Measurements from ENCODE around the gene CYLD. TPM values are rescaled to one million over a fixed set of nuclear protein-coding genes. Genes with fewer than 3 reads are reported as not detected.

The CYLD gene
- total RNA-seq, 2 experiments from 2014 or later = 7.4 to 14.9 TPM

DNA sequence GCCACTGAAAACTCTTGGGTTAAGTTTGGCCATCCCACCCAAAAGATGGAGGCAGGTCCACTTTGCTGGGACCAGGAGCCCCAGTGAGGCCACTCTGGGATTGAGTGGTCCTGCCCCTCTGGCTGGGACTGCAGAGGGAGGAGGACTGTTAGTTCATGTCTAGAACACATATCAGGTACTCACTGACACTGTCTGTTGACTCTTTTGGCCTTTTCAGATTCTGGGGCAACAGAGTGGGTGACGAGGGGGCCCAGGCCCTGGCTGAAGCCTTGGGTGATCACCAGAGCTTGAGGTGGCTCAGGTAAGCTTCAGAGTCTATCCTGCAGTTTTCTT is 19.5 kb upstream of the CYLD start:
- H3K27ac ChIP-seq (ENCODE audit: low read depth, low read length, poor library complexity, severe bottlenecking) = no peak overlapping the region
- intact Hi-C loops (cut with micrococcal nuclease; ENCODE audit: unreplicated experiment) = no loop called here

DNA sequence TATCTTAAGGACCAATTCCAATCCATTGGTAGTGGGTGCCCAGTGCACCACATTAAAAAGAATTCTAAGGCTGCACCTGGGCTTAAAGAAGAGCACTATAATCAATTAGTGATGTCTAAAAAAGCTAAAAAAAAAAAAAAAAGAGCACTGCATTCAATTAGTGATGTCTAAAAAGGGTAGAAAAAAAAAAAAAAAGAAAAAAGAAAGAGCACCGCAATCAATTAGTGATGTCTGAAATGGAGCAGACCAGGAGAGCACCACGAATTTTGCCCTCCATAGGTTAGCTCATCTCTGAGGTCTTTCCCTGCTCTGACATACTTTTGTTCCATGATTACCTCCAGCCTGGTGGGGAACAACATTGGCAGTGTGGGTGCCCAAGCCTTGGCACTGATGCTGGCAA is 18.9 kb upstream of the CYLD start:
- intact Hi-C loops (cut with micrococcal nuclease; ENCODE audit: unreplicated experiment) = no loop called here
- H3K4me2 ChIP-seq (ENCODE audit: low read length) = no peak overlapping the region
- no peak overlapping the region for H3K4me3 ChIP-seq (ENCODE audit: low read depth, low read length, poor library complexity, severe bottlenecking)
- no peaks in the 10 kb centered on the region for H3K79me2 ChIP-seq (ENCODE audit: insufficient read depth, low read depth, low read length)
- no peak overlapping the region for H2AFZ ChIP-seq (ENCODE audit: low read length)
- no peak for DNase-seq (ENCODE audit: low spot score)
- H3K4me1 ChIP-seq (ENCODE audit: insufficient read depth, low read length, poor library complexity, severe bottlenecking) = no peaks in the 10 kb centered on the region
- TF ChIP-seq EZH2phosphoT487 (IDR thresholded peaks at IDR 0.05; ENCODE audit: borderline replicate concordance, low read depth, low read length) = no peak
- TF ChIP-seq, protein P1, sequence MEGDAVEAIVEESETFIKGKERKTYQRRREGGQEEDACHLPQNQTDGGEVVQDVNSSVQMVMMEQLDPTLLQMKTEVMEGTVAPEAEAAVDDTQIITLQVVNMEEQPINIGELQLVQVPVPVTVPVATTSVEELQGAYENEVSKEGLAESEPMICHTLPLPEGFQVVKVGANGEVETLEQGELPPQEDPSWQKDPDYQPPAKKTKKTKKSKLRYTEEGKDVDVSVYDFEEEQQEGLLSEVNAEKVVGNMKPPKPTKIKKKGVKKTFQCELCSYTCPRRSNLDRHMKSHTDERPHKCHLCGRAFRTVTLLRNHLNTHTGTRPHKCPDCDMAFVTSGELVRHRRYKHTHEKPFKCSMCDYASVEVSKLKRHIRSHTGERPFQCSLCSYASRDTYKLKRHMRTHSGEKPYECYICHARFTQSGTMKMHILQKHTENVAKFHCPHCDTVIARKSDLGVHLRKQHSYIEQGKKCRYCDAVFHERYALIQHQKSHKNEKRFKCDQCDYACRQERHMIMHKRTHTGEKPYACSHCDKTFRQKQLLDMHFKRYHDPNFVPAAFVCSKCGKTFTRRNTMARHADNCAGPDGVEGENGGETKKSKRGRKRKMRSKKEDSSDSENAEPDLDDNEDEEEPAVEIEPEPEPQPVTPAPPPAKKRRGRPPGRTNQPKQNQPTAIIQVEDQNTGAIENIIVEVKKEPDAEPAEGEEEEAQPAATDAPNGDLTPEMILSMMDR (conservative IDR thresholded peaks at IDR 0.05; ENCODE audit: low read length) = no peak
- H3K9me2 ChIP-seq (ENCODE audit: insufficient read depth, low read length) = no peaks in the 10 kb centered on the region
- H4K20me1 ChIP-seq (ENCODE audit: insufficient read depth, low read length) = no peaks in the 10 kb centered on the region
- H3K27ac ChIP-seq (ENCODE audit: low read depth, low read length, poor library complexity, severe bottlenecking) = no peak overlapping the region
- H3K9me3 ChIP-seq (ENCODE audit: low read length) = peaks cover 13% of the 10 kb centered on the region
- H3K36me3 ChIP-seq (ENCODE audit: insufficient read depth, low read length) = no peaks in the 10 kb centered on the region
- ChIA-PET POLR2A (no interaction called here), CTCF (ENCODE audit: unreplicated experiment) (no interaction called here)
- BruUV-seq (replicated peaks) = no TSS peak

More for the DNA sequence above, 19.5 kb upstream of the CYLD start:
- Histone ChIP-seq H3K79me2 (ENCODE audit: insufficient read depth, low read depth, low read length) (no peaks in the 10 kb centered on the region), H3K4me3 (ENCODE audit: low read depth, low read length, poor library complexity, severe bottlenecking) (no peak overlapping the region), H3K9me2 (ENCODE audit: insufficient read depth, low read length) (no peaks in the 10 kb centered on the region), H3K9me3 (ENCODE audit: low read length) (peaks cover 13% of the 10 kb centered on the region), H2AFZ (ENCODE audit: low read length) (no peak overlapping the region), H3K36me3 (ENCODE audit: insufficient read depth, low read length) (no peaks in the 10 kb centered on the region), H3K4me1 (ENCODE audit: insufficient read depth, low read length, poor library complexity, severe bottlenecking) (no peaks in the 10 kb centered on the region), H3K4me2 (ENCODE audit: low read length) (no peak overlapping the region), H4K20me1 (ENCODE audit: insufficient read depth, low read length) (no peaks in the 10 kb centered on the region)
- DNase-seq (ENCODE audit: low spot score) = no peak
- TF ChIP-seq, protein P1 (conservative IDR thresholded peaks at IDR 0.05; ENCODE audit: low read length) = no peak
- TF ChIP-seq EZH2phosphoT487 (IDR thresholded peaks at IDR 0.05; ENCODE audit: borderline replicate concordance, low read depth, low read length) = no peak
- BruUV-seq (replicated peaks) = no TSS peak
- ChIA-PET POLR2A (no interaction called here), CTCF (ENCODE audit: unreplicated experiment) (no interaction called here)

DNA sequence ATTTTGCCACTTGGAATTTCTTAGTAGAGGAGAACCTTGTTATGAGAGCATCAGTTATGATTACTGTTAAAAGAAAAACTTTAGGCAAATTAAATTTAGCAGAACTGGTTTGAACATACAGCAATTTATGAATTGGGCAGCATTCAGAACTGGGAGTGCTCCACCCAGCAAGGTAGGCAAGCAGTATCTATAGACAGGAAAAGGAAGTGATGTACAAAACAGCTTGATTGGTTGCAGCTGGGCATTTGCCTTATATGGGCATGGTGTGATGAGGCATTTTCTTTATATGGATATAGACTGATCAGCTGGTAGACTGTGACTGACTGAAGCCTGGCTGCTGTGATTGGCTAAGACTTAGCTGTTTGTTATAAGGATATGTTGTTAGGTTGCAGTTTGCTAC is 17.6 kb upstream of the CYLD start:
- 0 out of 2 replicates have a peak overlapping the region, but pooled peaks have one; percentile 26 for H2AFZ ChIP-seq (ENCODE audit: low read length)
- no peak overlapping the region for H3K27ac ChIP-seq (ENCODE audit: low read depth, low read length, poor library complexity, severe bottlenecking)
- H3K36me3 ChIP-seq (ENCODE audit: insufficient read depth, low read length) = no peaks in the 10 kb centered on the region
- intact Hi-C loops (cut with micrococcal nuclease; ENCODE audit: unreplicated experiment) = no loop called here
- no peak overlapping the region for H3K4me2 ChIP-seq (ENCODE audit: low read length)
- no TSS peak for BruUV-seq (replicated peaks)
- no peak overlapping the region for H3K4me3 ChIP-seq (ENCODE audit: low read depth, low read length, poor library complexity, severe bottlenecking)
- H3K9me2 ChIP-seq (ENCODE audit: insufficient read depth, low read length) = no peaks in the 10 kb centered on the region
- CTCF ChIA-PET (ENCODE audit: unreplicated experiment) = no interaction called here
- no peaks in the 10 kb centered on the region for H3K4me1 ChIP-seq (ENCODE audit: insufficient read depth, low read length, poor library complexity, severe bottlenecking)
- POLR2A ChIA-PET = interaction anchor here (0.6 kb wide), 1 partner anchor 398 kb away, joined by 3 read pairs; no protein-coding TSS in a partner anchor
- no peak for DNase-seq (ENCODE audit: low spot score)
- no peaks in the 10 kb centered on the region for H3K79me2 ChIP-seq (ENCODE audit: insufficient read depth, low read depth, low read length)
- H4K20me1 ChIP-seq (ENCODE audit: insufficient read depth, low read length) = no peaks in the 10 kb centered on the region
- peaks cover 13% of the 10 kb centered on the region for H3K9me3 ChIP-seq (ENCODE audit: low read length)
- TF ChIP-seq, protein P1 (conservative IDR thresholded peaks at IDR 0.05; ENCODE audit: low read length) = no peak
- TF ChIP-seq EZH2phosphoT487 (IDR thresholded peaks at IDR 0.05; ENCODE audit: borderline replicate concordance, low read depth, low read length) = no peak
